Dermis microvascular lymphatic vessel endothelial cell (primary cell): ENCODE measurements around the gene PTOV1. TPM values are rescaled to one million over a fixed set of nuclear protein-coding genes. Genes with fewer than 3 reads are reported as not detected.

ENCODE experiments used
- total RNA-seq: library from RNA; depleted of rRNA; stranded (reverse); fragments of >200 nt; gene quantifications from 2 replicates; pipeline ENCODE4 v1.2.1, GENCODE V29; 2014

The PTOV1 gene
- total RNA-seq, 1 donor from 2014 or later = 32.6 TPM

Other genes starting within 250 kb of the PTOV1 start
- gene RRAS, start 211.0 kb upstream of the PTOV1 start, total RNA-seq = 23.0 and 31.6 TPM in 2 replicates
- 5.3 and 9.6 TPM in 2 replicates for gene SCAF1, start 208.9 kb upstream of the PTOV1 start, total RNA-seq
- gene IRF3, start 185.3 kb upstream of the PTOV1 start, total RNA-seq = 33.9 and 42.1 TPM in 2 replicates
- gene BCL2L12, start 185.2 kb upstream of the PTOV1 start, total RNA-seq = 4.0 and 4.6 TPM in 2 replicates
- gene PRMT1, start 173.9 kb upstream of the PTOV1 start, total RNA-seq = 383 and 426 TPM in 2 replicates
- gene ADM5, start 161.6 kb upstream of the PTOV1 start, total RNA-seq = 0.26 and 0.38 TPM in 2 replicates
- 9.6 and 14.5 TPM in 2 replicates for gene CPT1C, start 160.0 kb upstream of the PTOV1 start, total RNA-seq
- gene TSKS, start 87.9 kb upstream of the PTOV1 start, total RNA-seq = not detected in 2 replicates
- 44.8 and 73.5 TPM in 2 replicates for gene AP2A1, start 84.2 kb upstream of the PTOV1 start, total RNA-seq
- 12.7 and 18.6 TPM in 2 replicates for gene FUZ, start 37.9 kb upstream of the PTOV1 start, total RNA-seq
- 7.6 and 15.2 TPM in 2 replicates for gene MED25, start 32.9 kb upstream of the PTOV1 start, total RNA-seq
- gene PNKP, start 16.4 kb downstream of the PTOV1 start, total RNA-seq = 27.6 and 35.9 TPM in 2 replicates
- 5.1 and 7.6 TPM in 2 replicates for gene AKT1S1, start 26.2 kb downstream of the PTOV1 start, total RNA-seq
- 7.6 and 9.4 TPM in 2 replicates for gene TBC1D17, start 26.5 kb downstream of the PTOV1 start, total RNA-seq
- 1.6 and 1.9 TPM in 2 replicates for gene IL4I1, start 45.7 kb downstream of the PTOV1 start, total RNA-seq
- 3.3 and 5.2 TPM in 2 replicates for gene ATF5, start 78.0 kb downstream of the PTOV1 start, total RNA-seq
- 18.9 and 24.5 TPM in 2 replicates for gene NUP62, start 78.3 kb downstream of the PTOV1 start, total RNA-seq
- not detected in 2 replicates for gene SIGLEC11, start 110.0 kb downstream of the PTOV1 start, total RNA-seq
- gene VRK3, start 174.2 kb downstream of the PTOV1 start, total RNA-seq = 15.0 and 19.1 TPM in 2 replicates
- gene ZNF473, start 174.8 kb downstream of the PTOV1 start, total RNA-seq = 3.6 and 5.2 TPM in 2 replicates